Left lung (tissue), 10 donors: ENCODE data around the gene NELFA. TPM values are rescaled to one million over a fixed set of nuclear protein-coding genes. Genes with fewer than 3 reads are reported as not detected.

Experiments
- ATAC-seq: fragments of 200-7000 bp; cut with Tn5 transposase; one replicate; pipeline ENCODE4 v1.9.1; 2020; ENCODE audit warnings: moderate library complexity
- DNase-seq, 4 donors: peaks; one replicate each; pipeline ENCODE4 v3.0.0-alpha.2; 2013 to 2020
- H3K27ac ChIP-seq, 2 donors: fragments of 200-600 bp; sonication (generic) in 1 of 2; one replicate each; pipeline versions ENCODE4 v1.5.0 to v1.8.0; 2020 to 2021
- H3K27me3 ChIP-seq, 2 donors: fragments of 200-600 bp; sonication (generic) in 1 of 2; one replicate each; pipeline versions ENCODE4 v1.5.0 to v1.8.0; 2020 to 2021
- H3K36me3 ChIP-seq, 2 donors: fragments of 200-600 bp; sonication (generic) in 1 of 2; one replicate each; pipeline versions ENCODE4 v1.5.0 to v1.8.0; 2020 to 2021
- H3K4me1 ChIP-seq, 2 donors: fragments of 200-600 bp; one replicate each; pipeline ENCODE4 v1.8.0; 2021
- H3K4me3 ChIP-seq, 2 donors: fragments of 200-600 bp; sonication (generic) in 1 of 2; one replicate each; pipeline versions ENCODE4 v1.5.0 to v1.8.0; 2020 to 2021; ENCODE audit warnings: mild to moderate bottlenecking in 1 of 2
- H3K9me3 ChIP-seq, 2 donors: fragments of 200-600 bp; sonication (generic) in 1 of 2; one replicate each; pipeline versions ENCODE4 v1.5.0 to v1.8.0; 2020 to 2021
- intact Hi-C, 2 donors: fragments of 100-400 bp; cut with DNase I; formaldehyde crosslinking; loops; one replicate each; pipeline versions ENCODE4 v1.11.2 to v1.14.2; 2022
- polyA plus RNA-seq, 6 donors: library from polyadenylated mRNA; unstranded; fragments of 120-200 nt; gene quantifications; one replicate each; pipeline ENCODE4 v1.2.1, GENCODE V29; 2013; ENCODE audit not compliant: insufficient read length in 6 of 6
- total RNA-seq, 2 donors: library from RNA; stranded (reverse); fragmentation: NEBNext Ultra II Directional; extraction: Animal tissue kit (Norgen Biotek cat#: 25700); gene quantifications; one replicate each; pipeline ENCODE4 v1.2.1, GENCODE V29; 2021
- TF ChIP-seq, protein P1 (sequence below), 2 donors: fragments of 200-600 bp; sonication (generic) in 1 of 2; IDR thresholded peaks; one replicate each; pipeline versions ENCODE4 v1.5.0 to v1.8.0; 2021; ENCODE audit warnings: antibody characterized with exemption in 2 of 2
- donor health status: DM: no; HTN: yes; CAD: no.
- donor health status: DM: no; HTN: no; CAD: no.

The NELFA gene
- total and polyA plus RNA-seq, 8 donors, result 22.5 to 36.4 (median 30.7) TPM

DNA sequence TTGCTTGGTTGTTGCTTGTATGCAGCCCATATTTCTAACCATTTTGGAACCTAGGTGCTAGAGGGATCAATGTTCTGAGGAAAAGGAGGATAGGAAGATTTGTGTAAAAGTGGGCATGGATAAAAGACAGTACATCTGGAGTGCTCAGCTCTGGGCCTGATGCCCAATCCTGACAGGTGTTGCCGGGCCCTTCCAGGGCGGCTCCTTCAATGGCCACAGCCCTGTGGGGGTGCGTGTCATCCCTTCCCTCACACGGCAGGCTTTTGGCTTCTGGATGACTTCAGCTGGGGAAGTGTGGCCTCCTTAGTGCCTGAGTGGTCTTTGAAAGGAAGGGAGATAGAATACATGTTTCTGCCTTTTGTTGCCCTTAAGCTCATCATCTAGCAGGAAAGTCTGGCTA, 47.2 kb downstream of the NELFA start:
- H3K27ac ChIP-seq, result no peak overlapping the region
- intact Hi-C loops, result no loop called here
- ATAC-seq (no peak), DNase-seq (no peak)
- no peak overlapping the region for H3K4me3 ChIP-seq
- H3K4me1 ChIP-seq, result no peaks in the 10 kb centered on the region
- TF ChIP-seq, protein P1, sequence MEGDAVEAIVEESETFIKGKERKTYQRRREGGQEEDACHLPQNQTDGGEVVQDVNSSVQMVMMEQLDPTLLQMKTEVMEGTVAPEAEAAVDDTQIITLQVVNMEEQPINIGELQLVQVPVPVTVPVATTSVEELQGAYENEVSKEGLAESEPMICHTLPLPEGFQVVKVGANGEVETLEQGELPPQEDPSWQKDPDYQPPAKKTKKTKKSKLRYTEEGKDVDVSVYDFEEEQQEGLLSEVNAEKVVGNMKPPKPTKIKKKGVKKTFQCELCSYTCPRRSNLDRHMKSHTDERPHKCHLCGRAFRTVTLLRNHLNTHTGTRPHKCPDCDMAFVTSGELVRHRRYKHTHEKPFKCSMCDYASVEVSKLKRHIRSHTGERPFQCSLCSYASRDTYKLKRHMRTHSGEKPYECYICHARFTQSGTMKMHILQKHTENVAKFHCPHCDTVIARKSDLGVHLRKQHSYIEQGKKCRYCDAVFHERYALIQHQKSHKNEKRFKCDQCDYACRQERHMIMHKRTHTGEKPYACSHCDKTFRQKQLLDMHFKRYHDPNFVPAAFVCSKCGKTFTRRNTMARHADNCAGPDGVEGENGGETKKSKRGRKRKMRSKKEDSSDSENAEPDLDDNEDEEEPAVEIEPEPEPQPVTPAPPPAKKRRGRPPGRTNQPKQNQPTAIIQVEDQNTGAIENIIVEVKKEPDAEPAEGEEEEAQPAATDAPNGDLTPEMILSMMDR (IDR thresholded peaks at IDR 0.05), result no peak
- no peaks in the 10 kb centered on the region for H3K9me3 ChIP-seq
- H3K36me3 ChIP-seq, result peaks cover 0 to 87% of the 10 kb centered on the region in 2 donors
- H3K27me3 ChIP-seq, result no peaks in the 10 kb centered on the region

DNA sequence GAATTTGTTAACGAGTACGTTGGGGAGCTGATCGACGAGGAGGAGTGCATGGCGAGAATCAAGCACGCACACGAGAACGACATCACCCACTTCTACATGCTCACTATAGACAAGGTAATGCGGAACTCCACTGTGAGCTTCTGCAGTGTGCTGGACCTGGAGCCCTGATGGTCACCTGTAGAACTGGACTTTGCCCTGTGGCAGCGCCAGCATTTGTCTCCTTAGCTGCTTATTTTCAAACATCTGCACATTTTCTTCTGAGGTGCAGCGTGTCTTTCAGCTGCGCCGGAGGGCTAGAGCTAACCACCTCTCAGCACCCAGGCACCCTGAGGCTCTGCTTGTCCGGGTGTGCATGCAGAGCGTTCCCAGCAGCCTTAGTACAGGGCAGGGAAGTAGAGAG, 47.7 kb downstream of the NELFA start:
- Histone ChIP-seq H3K4me1 (no peaks in the 10 kb centered on the region), H3K9me3 (no peaks in the 10 kb centered on the region), H3K4me3 (no peak overlapping the region), H3K27ac (no peak overlapping the region), H3K27me3 (no peaks in the 10 kb centered on the region), H3K36me3 (peaks cover 0 to 93% of the 10 kb centered on the region in 2 donors)
- TF ChIP-seq, protein P1 (IDR thresholded peaks at IDR 0.05), result no peak
- ATAC-seq, result no peak
- DNase-seq, result no peak
- intact Hi-C loops, result no loop called here

DNA sequence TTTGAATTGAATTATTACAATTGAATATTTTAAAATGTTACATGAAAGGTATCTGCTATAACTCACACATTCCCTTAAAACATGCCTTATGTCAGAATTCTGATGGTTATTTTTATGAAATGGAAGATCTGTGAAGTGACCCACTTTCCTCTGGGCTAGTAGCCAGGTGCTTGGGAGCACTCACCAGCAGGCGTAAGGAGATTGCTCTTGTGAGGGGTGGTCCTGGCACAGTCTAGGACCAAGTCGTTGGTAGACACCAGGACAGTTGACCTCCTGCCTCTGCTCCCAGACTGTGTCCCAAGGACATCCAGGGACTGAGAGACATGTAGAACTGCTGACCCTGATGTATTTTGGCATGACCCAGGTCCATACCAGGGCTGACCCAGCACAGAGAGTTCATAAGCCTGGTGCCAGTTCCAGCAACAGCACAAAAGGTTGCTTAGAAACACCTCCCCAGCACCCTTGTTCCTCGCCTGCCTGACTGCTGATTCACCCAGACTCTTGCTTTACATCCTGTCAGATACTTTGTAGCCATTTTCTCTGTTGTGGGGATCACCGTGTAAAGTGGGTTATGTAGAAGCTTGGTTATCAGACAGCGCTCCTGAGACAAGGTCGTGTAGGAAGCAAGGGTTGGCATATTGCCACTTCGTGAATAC, 48.5 kb downstream of the NELFA start:
- Histone ChIP-seq H3K27ac (no peak overlapping the region), H3K9me3 (no peaks in the 10 kb centered on the region), H3K4me3 (no peak overlapping the region), H3K27me3 (no peaks in the 10 kb centered on the region), H3K4me1 (no peaks in the 10 kb centered on the region), H3K36me3 (peaks cover 0 to 93% of the 10 kb centered on the region in 2 donors)
- ATAC-seq, result no peak
- intact Hi-C loops, result no loop called here
- TF ChIP-seq, protein P1 (IDR thresholded peaks at IDR 0.05), result no peak
- DNase-seq, result no peak

DNA sequence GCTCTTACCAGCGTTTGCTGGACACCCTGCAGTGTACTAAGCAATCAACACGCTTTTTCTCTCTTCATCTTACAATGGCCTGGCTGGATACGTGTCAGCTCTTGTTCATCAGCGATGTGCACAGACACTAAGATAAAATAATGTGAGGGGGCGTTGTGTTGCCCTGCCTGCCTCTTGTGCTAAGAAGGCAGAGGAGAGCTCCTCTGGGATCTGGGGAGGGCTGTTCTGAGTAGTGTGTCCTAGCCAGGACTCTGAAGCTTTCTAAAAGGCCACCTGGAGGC, 49.7 kb downstream of the NELFA start:
- H3K4me1 ChIP-seq, result no peaks in the 10 kb centered on the region
- intact Hi-C loops, result no loop called here
- H3K27me3 ChIP-seq, result no peaks in the 10 kb centered on the region
- peaks cover 0 to 98% of the 10 kb centered on the region in 2 donors for H3K36me3 ChIP-seq
- DNase-seq (no peak), ATAC-seq (no peak)
- no peak overlapping the region for H3K27ac ChIP-seq
- no peak overlapping the region for H3K4me3 ChIP-seq
- no peaks in the 10 kb centered on the region for H3K9me3 ChIP-seq
- TF ChIP-seq, protein P1 (IDR thresholded peaks at IDR 0.05), result no peak

DNA sequence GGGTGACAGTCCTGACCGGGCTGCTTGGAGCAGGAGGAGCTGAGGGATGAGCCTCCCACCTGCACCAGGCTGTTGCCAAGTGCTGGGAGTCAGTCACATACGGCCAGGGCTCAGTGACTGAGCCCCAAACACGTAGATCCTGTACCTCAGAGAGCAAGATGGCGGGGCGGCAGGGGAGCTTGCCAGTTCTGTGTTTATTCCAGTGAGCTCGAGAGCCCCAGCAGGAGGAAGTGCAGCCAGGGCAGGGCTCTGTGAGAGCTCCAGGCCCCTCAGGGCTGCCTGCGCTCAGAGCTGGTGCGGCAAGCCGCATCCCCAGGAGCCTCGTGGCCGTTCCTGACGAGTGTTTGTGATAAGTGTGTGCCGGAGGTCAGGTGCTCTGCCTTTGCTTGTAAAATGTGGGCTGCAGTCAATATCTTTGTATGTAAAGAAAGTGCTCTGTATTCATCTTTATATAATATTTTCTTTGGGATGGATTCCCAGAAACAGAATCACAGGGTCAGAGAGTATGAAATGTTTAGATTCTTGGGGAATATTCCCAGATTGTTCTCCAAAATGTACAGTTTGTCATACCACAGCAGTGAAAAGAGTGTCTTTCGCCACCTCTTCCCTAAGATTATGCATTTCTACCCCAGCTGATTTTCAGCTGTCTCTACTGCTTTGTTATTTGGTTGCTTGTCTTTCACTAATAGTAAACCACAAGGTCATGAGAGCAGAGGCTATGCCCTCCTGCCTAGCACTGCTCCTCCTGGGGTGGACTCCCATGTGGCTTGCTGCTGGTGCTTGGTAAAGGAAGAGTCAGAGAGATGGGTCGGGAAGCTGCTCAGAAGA, 50.3 kb downstream of the NELFA start:
- Histone ChIP-seq H3K36me3 (peaks cover 0 to 98% of the 10 kb centered on the region in 2 donors), H3K9me3 (no peaks in the 10 kb centered on the region), H3K27ac (no peak overlapping the region), H3K4me3 (no peak overlapping the region), H3K27me3 (no peaks in the 10 kb centered on the region), H3K4me1 (no peaks in the 10 kb centered on the region)
- intact Hi-C loops, result no loop called here
- TF ChIP-seq, protein P1 (IDR thresholded peaks at IDR 0.05), result no peak
- peak; percentile 92 for ATAC-seq
- peak in 2 of 4 donors; percentile 39 to 60 for DNase-seq
